ENCODE measurements around the gene CCDC6. TPM values are rescaled to one million over a fixed set of nuclear protein-coding genes. Genes with fewer than 3 reads are reported as not detected.
A peak's percentile ranks its signal among the peaks of the same experiment; 100 is the strongest.
"Not testable (repeated sequence)": the region's sequence is repeated elsewhere in the genome, so short reads cannot be mapped to it uniquely, and the experiment has no call there.

CCDC6 gene
- total RNA-seq, 3 donors from 2014 or later: 40.0 to 44.3 (median 40.9) TPM

DNA sequence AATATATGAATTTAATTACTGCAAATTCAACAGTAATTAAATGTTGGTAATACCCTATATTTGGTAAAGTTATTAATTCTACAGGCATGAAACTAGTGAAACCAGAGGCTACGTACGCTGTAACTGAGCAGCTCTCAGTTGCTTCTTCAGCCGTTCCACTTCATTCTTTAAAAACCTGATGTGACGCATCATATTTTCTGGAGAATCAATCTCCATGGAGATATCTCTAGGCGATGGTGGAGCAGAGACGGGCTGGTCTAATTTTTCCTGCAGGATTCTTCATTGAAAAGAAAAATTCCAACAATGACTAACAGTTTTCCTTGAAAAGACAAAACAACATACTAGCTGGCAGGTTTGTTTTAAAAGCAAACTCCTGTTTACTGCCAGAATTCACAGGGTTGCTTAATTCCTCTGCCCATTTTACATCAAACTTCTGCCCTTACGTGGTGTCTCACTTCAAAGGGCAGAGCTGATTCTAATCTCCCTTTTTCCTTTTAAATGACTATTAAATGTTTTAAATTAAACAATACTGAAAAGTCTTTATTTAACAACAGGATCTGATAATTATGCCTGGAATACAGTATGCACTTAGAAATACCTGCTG is 93.7 kb downstream of the CCDC6 start:
- Mint-ChIP-seq H3K9me3 (no peaks in the 10 kb centered on the region), H3K4me1 (ENCODE audit: low read depth) (peaks cover 6% of the 10 kb centered on the region), H3K36me3 (ENCODE audit: insufficient read depth) (peaks cover 55% of the 10 kb centered on the region), H3K4me3 (no peak overlapping the region), H3K27me3 (ENCODE audit: low read depth) (no peaks in the 10 kb centered on the region)
- no peak for ATAC-seq
- DNase-seq: no peak

DNA sequence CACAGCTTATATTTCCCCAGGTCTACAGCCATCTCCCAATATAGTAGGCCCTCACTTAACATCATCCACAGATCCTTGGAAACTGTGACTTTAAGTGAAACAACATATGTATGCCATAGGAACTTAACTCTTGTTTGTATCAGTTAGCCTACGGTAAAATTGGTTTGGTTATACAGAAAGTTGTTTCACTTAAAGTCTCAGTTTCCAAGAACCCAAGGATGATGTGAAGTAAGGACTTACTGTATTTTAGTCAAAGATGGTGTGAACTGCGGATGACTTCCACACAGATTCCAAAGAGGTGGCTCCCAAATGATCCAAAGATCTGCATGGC is 96.7 kb downstream of the CCDC6 start:
- H3K27me3 Mint-ChIP-seq (ENCODE audit: low read depth): no peaks in the 10 kb centered on the region
- peaks cover under 1% of the 10 kb centered on the region for H3K4me1 Mint-ChIP-seq (ENCODE audit: low read depth)
- DNase-seq: no peak
- no peak overlapping the region for H3K4me3 Mint-ChIP-seq
- H3K36me3 Mint-ChIP-seq (ENCODE audit: insufficient read depth): peaks cover 61% of the 10 kb centered on the region
- no peaks in the 10 kb centered on the region for H3K9me3 Mint-ChIP-seq
- ATAC-seq: no peak

GRCh38 chr10:59808896-59809643 is 97.3 kb downstream of the CCDC6 start:
- Mint-ChIP-seq H3K4me3 (no peak overlapping the region), H3K27me3 (ENCODE audit: low read depth) (no peaks in the 10 kb centered on the region), H3K4me1 (ENCODE audit: low read depth) (no peaks in the 10 kb centered on the region), H3K36me3 (ENCODE audit: insufficient read depth) (peaks cover 63% of the 10 kb centered on the region), H3K9me3 (no peaks in the 10 kb centered on the region)
- peak; percentile 92 to 95 for ATAC-seq
- DNase-seq: peak; percentile 56

GRCh38 chr10:59807629-59808620 is 98.4 kb downstream of the CCDC6 start:
- Mint-ChIP-seq H3K27me3 (ENCODE audit: low read depth) (no peaks in the 10 kb centered on the region), H3K9me3 (no peaks in the 10 kb centered on the region), H3K4me1 (ENCODE audit: low read depth) (no peaks in the 10 kb centered on the region), H3K36me3 (ENCODE audit: insufficient read depth) (peaks cover 68% of the 10 kb centered on the region), H3K4me3 (no peak overlapping the region)
- DNase-seq (no peak), ATAC-seq (no peak)

GRCh38 chr10:59805014-59805413 is 101.3 kb downstream of the CCDC6 start:
- no peak overlapping the region for H3K4me3 Mint-ChIP-seq
- no peaks in the 10 kb centered on the region for H3K4me1 Mint-ChIP-seq (ENCODE audit: low read depth)
- no peaks in the 10 kb centered on the region for H3K9me3 Mint-ChIP-seq
- H3K27me3 Mint-ChIP-seq (ENCODE audit: low read depth): no peaks in the 10 kb centered on the region
- ATAC-seq (no peak), DNase-seq (no peak)
- H3K36me3 Mint-ChIP-seq (ENCODE audit: insufficient read depth): peaks cover 71% of the 10 kb centered on the region

- ATAC-seq: no peak
Measured at GRCh38 chr10:59804220-59804619, 102.1 kb downstream of the CCDC6 start.

DNA sequence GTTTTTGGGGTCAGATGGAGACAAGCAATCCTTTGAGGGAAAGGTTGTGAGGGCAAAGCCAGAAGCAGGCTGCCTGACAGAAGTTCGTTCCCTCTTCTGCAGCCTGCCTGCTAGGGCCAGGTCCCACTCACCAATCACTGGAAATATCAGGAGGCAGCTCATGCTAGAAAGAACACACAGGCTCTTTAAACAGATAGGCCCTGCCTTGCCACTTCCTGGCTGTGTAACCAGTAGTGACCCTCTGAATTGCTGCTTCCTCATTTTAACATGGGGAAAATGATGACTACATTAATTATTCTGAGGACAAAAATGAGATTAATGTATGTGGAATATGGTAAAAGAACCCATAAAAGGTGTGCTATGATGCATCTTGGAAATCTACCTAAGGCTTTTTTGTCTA is 102.6 kb downstream of the CCDC6 start:
- DNase-seq: no peak
- H3K27me3 Mint-ChIP-seq (ENCODE audit: low read depth): no peaks in the 10 kb centered on the region
- H3K4me1 Mint-ChIP-seq (ENCODE audit: low read depth): no peaks in the 10 kb centered on the region
- no peak overlapping the region for H3K4me3 Mint-ChIP-seq
- no peaks in the 10 kb centered on the region for H3K9me3 Mint-ChIP-seq
- ATAC-seq: no peak
- H3K36me3 Mint-ChIP-seq (ENCODE audit: insufficient read depth): peaks cover 70% of the 10 kb centered on the region

More at GRCh38 chr10:59804220-59804619, 102.1 kb downstream of the CCDC6 start:
- DNase-seq: no peak
- Mint-ChIP-seq H3K36me3 (ENCODE audit: insufficient read depth) (peaks cover 70% of the 10 kb centered on the region), H3K27me3 (ENCODE audit: low read depth) (no peaks in the 10 kb centered on the region), H3K9me3 (no peaks in the 10 kb centered on the region), H3K4me3 (no peak overlapping the region), H3K4me1 (ENCODE audit: low read depth) (no peaks in the 10 kb centered on the region)

DNA sequence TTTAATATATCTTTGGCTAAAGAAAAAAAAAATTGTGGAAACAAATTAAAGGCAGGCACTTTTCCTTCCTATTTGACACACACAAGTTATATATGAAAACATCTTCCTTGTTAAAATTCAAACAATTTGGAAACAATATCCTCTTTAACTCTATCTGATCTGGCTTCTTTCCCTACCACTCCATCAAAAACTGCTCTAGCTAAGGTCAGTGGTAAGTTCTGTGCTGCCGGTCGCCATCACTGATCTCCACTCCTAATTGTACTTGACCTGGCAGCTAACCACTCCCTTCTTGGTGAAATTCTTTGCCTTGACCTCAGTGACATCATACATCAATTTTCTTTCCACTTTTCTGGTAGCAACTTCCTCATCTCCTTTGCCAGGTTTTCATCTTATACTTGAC is 105.2 kb downstream of the CCDC6 start:
- ATAC-seq: no peak
- DNase-seq: no peak
- Mint-ChIP-seq H3K4me3 (no peak overlapping the region), H3K9me3 (no peaks in the 10 kb centered on the region), H3K27me3 (ENCODE audit: low read depth) (no peaks in the 10 kb centered on the region), H3K4me1 (ENCODE audit: low read depth) (no peaks in the 10 kb centered on the region), H3K36me3 (ENCODE audit: insufficient read depth) (peaks cover 65% of the 10 kb centered on the region)

GRCh38 chr10:59799421-59799820 is 106.9 kb downstream of the CCDC6 start:
- DNase-seq: no peak
- no peak for ATAC-seq
- H3K4me1 Mint-ChIP-seq (ENCODE audit: low read depth): no peaks in the 10 kb centered on the region
- H3K4me3 Mint-ChIP-seq: no peak overlapping the region
- H3K9me3 Mint-ChIP-seq: no peaks in the 10 kb centered on the region
- H3K36me3 Mint-ChIP-seq (ENCODE audit: insufficient read depth): peaks cover 71% of the 10 kb centered on the region
- no peaks in the 10 kb centered on the region for H3K27me3 Mint-ChIP-seq (ENCODE audit: low read depth)

DNA sequence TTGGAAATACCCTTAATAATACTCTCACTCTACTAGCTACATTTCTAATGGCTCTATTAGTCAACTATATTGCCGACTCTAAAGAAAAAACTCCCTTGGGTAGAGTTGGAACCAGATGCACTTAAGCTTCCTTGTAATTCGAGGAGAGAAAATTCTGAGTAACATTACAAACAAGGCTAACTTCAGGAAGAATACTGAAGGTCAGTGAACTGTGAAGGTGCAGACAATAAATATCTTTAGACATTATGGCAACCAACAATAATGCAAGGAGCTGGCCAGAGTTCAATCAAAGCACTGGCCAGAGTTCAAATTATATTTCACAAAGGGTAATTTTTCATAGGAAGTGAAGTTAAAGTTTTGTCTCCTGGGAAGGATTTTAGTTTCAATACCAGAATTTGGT is 112.4 kb downstream of the CCDC6 start:
- ATAC-seq: no peak
- no peak for DNase-seq
- H3K4me1 Mint-ChIP-seq (ENCODE audit: low read depth): no peaks in the 10 kb centered on the region
- no peaks in the 10 kb centered on the region for H3K27me3 Mint-ChIP-seq (ENCODE audit: low read depth)
- H3K9me3 Mint-ChIP-seq: no peaks in the 10 kb centered on the region
- no peak overlapping the region for H3K4me3 Mint-ChIP-seq
- peaks cover 61% of the 10 kb centered on the region for H3K36me3 Mint-ChIP-seq (ENCODE audit: insufficient read depth)

DNA sequence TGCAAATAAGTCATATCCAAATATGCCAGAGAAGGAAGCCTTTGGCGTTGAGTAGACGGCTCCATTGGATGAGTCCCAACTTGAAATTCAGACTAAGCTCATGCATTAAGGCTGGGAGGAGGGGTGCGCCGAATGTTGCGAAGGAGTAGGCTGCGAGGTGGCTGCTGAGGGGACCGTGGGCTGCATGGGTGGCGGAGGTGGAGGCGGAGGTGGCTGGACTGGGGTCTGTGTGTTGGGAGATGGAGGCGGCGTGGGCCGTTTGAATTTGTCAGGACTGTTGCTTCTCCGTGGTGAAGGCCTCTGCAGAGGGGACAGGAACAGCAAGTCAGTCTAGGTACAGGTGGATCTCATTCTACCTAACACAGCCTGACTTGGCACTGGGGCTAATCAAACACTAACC is 113.5 kb downstream of the CCDC6 start:
- no peaks in the 10 kb centered on the region for H3K4me1 Mint-ChIP-seq (ENCODE audit: low read depth)
- no peaks in the 10 kb centered on the region for H3K9me3 Mint-ChIP-seq
- no peak overlapping the region for H3K4me3 Mint-ChIP-seq
- no peak for DNase-seq
- no peak for ATAC-seq
- peaks cover 58% of the 10 kb centered on the region for H3K36me3 Mint-ChIP-seq (ENCODE audit: insufficient read depth)
- no peaks in the 10 kb centered on the region for H3K27me3 Mint-ChIP-seq (ENCODE audit: low read depth)

DNA sequence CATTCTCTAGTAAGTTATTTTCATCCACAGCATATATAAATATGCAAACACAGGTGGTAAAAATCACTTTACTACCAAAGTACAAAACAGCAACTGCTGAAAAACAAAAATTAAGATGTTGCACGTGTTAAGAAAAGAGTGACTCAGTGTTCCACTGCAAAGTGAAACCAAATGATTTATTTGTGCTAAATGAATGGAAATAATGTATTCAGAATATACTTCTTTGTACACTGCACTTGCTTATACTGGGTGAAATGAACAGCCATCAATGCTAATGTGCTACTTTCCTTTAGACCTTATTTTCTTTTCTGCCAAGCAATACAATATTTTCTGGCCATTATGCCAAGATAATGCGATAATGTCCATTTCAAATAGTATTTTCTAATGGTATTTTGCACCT is 114.8 kb downstream of the CCDC6 start:
- no peak for ATAC-seq
- Mint-ChIP-seq H3K36me3 (ENCODE audit: insufficient read depth) (peaks cover 50% of the 10 kb centered on the region), H3K4me3 (no peak overlapping the region), H3K27me3 (ENCODE audit: low read depth) (no peaks in the 10 kb centered on the region), H3K9me3 (no peaks in the 10 kb centered on the region), H3K4me1 (ENCODE audit: low read depth) (no peaks in the 10 kb centered on the region)
- DNase-seq: no peak

- not testable (repeated sequence) for ATAC-seq; DNase-seq; H3K4me3 Mint-ChIP-seq; H3K4me1 Mint-ChIP-seq (ENCODE audit: low read depth); H3K9me3 Mint-ChIP-seq; H3K27me3 Mint-ChIP-seq (ENCODE audit: low read depth)
- peaks cover 39% of the 10 kb centered on the region for H3K36me3 Mint-ChIP-seq (ENCODE audit: insufficient read depth)
Measured at GRCh38 chr10:59790080-59790479, 116.3 kb downstream of the CCDC6 start.

- not testable (repeated sequence) for H3K9me3 Mint-ChIP-seq; H3K4me1 Mint-ChIP-seq (ENCODE audit: low read depth); H3K4me3 Mint-ChIP-seq; ATAC-seq; DNase-seq; H3K27me3 Mint-ChIP-seq (ENCODE audit: low read depth)
- H3K36me3 Mint-ChIP-seq (ENCODE audit: insufficient read depth): peaks cover 27% of the 10 kb centered on the region
Measured at GRCh38 chr10:59788914-59789313, 117.4 kb downstream of the CCDC6 start.

Data from activated T-cell treated with anti-CD3 and anti-CD28 coated beads, Interleukin-2, amount 50 U/mL, for 4 hours (primary cell).